KMS-11 (cell line): Measurements from ENCODE around the gene AQP5.

ENCODE experiments used
- H2AFZ ChIP-seq: fragments of 200-600 bp; sonication (generic); 2 replicates; pipeline ENCODE4 v1.6.1; 2016; ENCODE audit warnings: antibody characterized with exemption, mixed run types, low read depth
- H3K27ac ChIP-seq: fragments of 200-600 bp; sonication (generic); 2 replicates; pipeline ENCODE4 v1.6.1; 2016; ENCODE audit warnings: mild to moderate bottlenecking, mixed run types
- H3K27me3 ChIP-seq: fragments of 200-600 bp; sonication (generic); 2 replicates; pipeline ENCODE4 v1.6.1; 2017; ENCODE audit warnings: mild to moderate bottlenecking, low read depth, mixed run types, moderate library complexity; ENCODE audit not compliant: insufficient read depth
- H3K36me3 ChIP-seq: fragments of 200-600 bp; sonication (generic); 2 replicates; pipeline ENCODE4 v1.6.1; 2017; ENCODE audit warnings: mild to moderate bottlenecking, mixed run types; ENCODE audit not compliant: insufficient read depth
- H3K4me1 ChIP-seq: fragments of 200-600 bp; sonication (generic); 2 replicates; pipeline ENCODE4 v1.6.1; 2016; ENCODE audit warnings: mild to moderate bottlenecking, low read depth, mixed run types; ENCODE audit not compliant: poor library complexity, severe bottlenecking
- H3K4me2 ChIP-seq: fragments of 200-600 bp; sonication (generic); 2 replicates; pipeline ENCODE4 v1.7.0; 2016; ENCODE audit warnings: mild to moderate bottlenecking, mixed run types
- H3K4me3 ChIP-seq: fragments of 200-600 bp; sonication (generic); IDR thresholded peaks from 2 replicates; pipeline ENCODE4 v1.6.1; 2017; ENCODE audit warnings: low read depth, low read length, mixed read lengths; ENCODE audit not compliant: insufficient read depth
- H3K79me2 ChIP-seq: fragments of 200-600 bp; sonication (generic); 2 replicates; pipeline ENCODE4 v1.6.1; 2016; ENCODE audit warnings: low read depth, mixed run types; ENCODE audit not compliant: insufficient read depth
- H3K9ac ChIP-seq: fragments of 200-600 bp; sonication (generic); 2 replicates; pipeline ENCODE4 v1.6.1; 2016; ENCODE audit warnings: mild to moderate bottlenecking, mixed run types
- H4K20me1 ChIP-seq: fragments of 200-600 bp; sonication (generic); 2 replicates; pipeline ENCODE4 v1.6.1; 2016; ENCODE audit warnings: mild to moderate bottlenecking, mixed run types; ENCODE audit not compliant: insufficient read depth
- TF ChIP-seq, protein P1 (sequence below): fragments of 200-600 bp; sonication (generic); conservative IDR thresholded peaks from 2 replicates; pipeline ENCODE4 v1.6.1; 2017; ENCODE audit warnings: low read depth, mild to moderate bottlenecking, antibody characterized with exemption, low read length, moderate library complexity, mixed read lengths

AQP5 gene

DNA sequence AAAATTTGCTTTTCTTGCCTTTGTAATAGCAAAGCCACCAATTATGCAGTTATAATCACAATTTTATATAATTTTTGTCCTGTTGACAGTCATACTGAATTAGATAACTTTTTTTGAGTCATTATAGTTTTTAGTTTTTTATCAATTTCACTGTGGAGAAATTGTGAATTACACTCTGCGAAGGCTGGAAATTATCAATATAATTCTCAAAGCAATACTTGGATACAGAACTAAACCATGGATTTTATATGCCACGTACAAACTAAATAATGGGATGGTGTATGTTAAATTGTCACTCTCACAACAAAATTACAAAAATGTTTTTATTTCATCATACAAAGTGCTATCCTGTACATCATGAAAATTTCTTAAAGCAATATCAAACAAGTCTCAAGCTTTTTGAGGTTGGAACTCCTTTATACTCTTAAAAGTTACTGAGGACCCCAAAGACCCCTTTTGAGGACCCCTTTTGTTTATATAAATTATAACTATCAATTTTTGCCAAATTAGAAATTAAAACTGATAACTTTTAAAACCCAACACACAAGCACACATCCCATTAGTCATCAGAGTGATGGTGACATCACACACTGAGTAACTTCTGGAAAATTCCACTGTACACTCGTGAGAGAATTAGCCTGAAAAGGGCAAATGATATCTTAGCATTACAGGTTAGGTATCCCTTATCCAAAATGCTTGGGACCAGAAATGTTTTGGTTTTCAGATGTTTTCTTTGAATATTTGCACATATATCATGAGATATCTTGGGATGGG is 31.0 kb upstream of the AQP5 start:
- no peaks in the 10 kb centered on the region for H3K36me3 ChIP-seq
- no peak overlapping the region for H3K4me2 ChIP-seq
- no peaks in the 10 kb centered on the region for H3K79me2 ChIP-seq
- TF ChIP-seq, protein P1, sequence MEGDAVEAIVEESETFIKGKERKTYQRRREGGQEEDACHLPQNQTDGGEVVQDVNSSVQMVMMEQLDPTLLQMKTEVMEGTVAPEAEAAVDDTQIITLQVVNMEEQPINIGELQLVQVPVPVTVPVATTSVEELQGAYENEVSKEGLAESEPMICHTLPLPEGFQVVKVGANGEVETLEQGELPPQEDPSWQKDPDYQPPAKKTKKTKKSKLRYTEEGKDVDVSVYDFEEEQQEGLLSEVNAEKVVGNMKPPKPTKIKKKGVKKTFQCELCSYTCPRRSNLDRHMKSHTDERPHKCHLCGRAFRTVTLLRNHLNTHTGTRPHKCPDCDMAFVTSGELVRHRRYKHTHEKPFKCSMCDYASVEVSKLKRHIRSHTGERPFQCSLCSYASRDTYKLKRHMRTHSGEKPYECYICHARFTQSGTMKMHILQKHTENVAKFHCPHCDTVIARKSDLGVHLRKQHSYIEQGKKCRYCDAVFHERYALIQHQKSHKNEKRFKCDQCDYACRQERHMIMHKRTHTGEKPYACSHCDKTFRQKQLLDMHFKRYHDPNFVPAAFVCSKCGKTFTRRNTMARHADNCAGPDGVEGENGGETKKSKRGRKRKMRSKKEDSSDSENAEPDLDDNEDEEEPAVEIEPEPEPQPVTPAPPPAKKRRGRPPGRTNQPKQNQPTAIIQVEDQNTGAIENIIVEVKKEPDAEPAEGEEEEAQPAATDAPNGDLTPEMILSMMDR, result no peak
- no peak overlapping the region for H3K9ac ChIP-seq
- peaks cover 18% of the 10 kb centered on the region for H3K4me1 ChIP-seq
- H3K4me3 ChIP-seq, result no peak overlapping the region
- H2AFZ ChIP-seq, result no peak overlapping the region
- no peak overlapping the region for H3K27ac ChIP-seq
- no peaks in the 10 kb centered on the region for H3K27me3 ChIP-seq
- H4K20me1 ChIP-seq, result no peaks in the 10 kb centered on the region

DNA sequence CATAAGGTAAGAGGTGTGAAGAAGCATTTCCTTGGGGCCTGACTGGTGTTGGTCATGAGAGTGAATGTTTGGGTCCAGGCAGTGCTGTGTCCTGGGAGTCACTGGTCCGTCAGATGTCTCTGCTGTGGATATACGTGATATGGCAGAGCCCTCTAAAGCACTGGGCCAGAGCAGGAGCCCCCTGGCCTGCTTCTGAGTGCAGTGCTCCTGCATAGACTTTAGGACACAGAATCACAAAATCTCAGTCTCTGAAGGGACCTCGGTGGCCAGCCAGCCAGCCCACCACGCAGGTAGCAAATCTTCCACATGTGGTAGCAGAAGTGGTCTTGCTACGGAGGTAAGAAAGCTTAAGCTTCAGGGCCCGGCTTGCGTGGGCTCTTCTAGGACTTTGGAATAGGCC is 29.6 kb upstream of the AQP5 start:
- no peaks in the 10 kb centered on the region for H3K36me3 ChIP-seq
- TF ChIP-seq, protein P1, result no peak
- H3K4me3 ChIP-seq, result no peak overlapping the region
- no peaks in the 10 kb centered on the region for H4K20me1 ChIP-seq
- H3K4me1 ChIP-seq, result peaks cover 18% of the 10 kb centered on the region
- no peaks in the 10 kb centered on the region for H3K27me3 ChIP-seq
- no peaks in the 10 kb centered on the region for H3K79me2 ChIP-seq
- H2AFZ ChIP-seq, result no peak overlapping the region
- no peak overlapping the region for H3K4me2 ChIP-seq
- H3K27ac ChIP-seq, result no peak overlapping the region
- no peak overlapping the region for H3K9ac ChIP-seq

DNA sequence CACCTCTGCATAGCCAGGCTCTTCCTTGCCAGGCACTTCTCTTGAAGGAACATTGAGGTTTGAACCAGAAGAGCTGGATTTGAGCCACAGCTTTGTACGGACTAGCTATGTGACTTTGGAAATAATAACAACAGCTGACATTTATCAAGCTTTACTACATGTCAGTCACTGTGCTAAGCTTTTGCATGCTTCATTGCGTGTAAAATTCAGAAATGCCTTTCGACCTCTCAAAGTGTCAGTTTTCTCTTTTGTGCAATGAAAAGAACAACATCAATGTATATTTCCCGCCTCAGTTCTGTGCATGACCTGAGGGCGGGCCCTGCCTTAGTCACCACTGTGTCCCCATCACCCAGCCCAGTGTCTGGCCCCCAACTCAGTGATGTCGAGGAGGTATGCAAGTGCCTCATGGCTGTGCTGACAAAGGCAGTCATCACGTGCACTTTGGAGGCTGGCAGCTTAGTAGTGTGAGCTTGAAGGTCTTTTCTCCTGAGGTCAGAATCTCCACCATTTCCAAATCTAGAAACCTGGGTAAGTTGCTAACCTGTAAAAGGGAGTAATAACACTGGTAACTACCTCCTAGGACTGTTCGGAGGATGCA is 29.0 kb upstream of the AQP5 start:
- Histone ChIP-seq H3K27me3 (no peaks in the 10 kb centered on the region), H3K4me3 (no peak overlapping the region), H3K27ac (no peak overlapping the region), H4K20me1 (no peaks in the 10 kb centered on the region), H2AFZ (no peak overlapping the region), H3K4me1 (peaks cover 18% of the 10 kb centered on the region), H3K9ac (no peak overlapping the region), H3K79me2 (no peaks in the 10 kb centered on the region), H3K4me2 (no peak overlapping the region), H3K36me3 (no peaks in the 10 kb centered on the region)
- TF ChIP-seq, protein P1, result no peak

DNA sequence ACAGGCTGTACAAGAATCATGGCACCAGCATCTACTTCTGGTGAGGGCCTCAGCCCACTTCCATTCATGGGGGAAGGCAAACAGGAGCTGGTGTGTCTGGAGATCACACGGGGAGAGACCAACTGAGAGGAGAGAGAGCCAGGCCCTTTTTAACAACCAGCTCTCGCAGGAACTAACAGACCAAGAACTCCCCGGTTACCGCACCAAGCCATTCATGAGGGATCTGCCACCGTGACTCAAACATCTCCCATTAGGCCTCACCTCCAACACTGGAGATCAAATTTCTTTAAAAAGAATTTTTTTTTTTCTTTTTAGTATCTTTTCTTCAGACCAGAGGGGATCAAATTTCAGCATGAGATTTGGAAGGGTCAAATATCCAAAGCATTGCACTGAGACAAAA is 27.9 kb upstream of the AQP5 start:
- Histone ChIP-seq H3K36me3 (no peaks in the 10 kb centered on the region), H3K27ac (no peak overlapping the region), H2AFZ (no peak overlapping the region), H3K4me1 (peaks cover 18% of the 10 kb centered on the region), H4K20me1 (no peaks in the 10 kb centered on the region), H3K4me2 (no peak overlapping the region), H3K79me2 (no peaks in the 10 kb centered on the region), H3K27me3 (no peaks in the 10 kb centered on the region), H3K4me3 (no peak overlapping the region), H3K9ac (no peak overlapping the region)
- TF ChIP-seq, protein P1, result no peak
